ENCODE measurements around the gene SLC11A2.

GRCh38 chr12:51062631-51063397 is 36.6 kb upstream of the SLC11A2 start:
- TF ChIP-seq REST (IDR thresholded peaks at IDR 0.05; ENCODE audit: insufficient read depth in 1 of 2, low read depth in 2 of 2, low read length in 2 of 2) (no peak), TAF1 (IDR thresholded peaks at IDR 0.05; ENCODE audit: borderline replicate concordance, insufficient read depth, low read length) (no peak), POLR2AphosphoS5 (IDR thresholded peaks at IDR 0.05; ENCODE audit: low read depth, low read length) (no peak), SIN3A (IDR thresholded peaks at IDR 0.05; ENCODE audit: borderline replicate concordance, insufficient read depth, low read length) (no peak), FOXP2 (optimal IDR thresholded peaks at IDR 0.05; ENCODE audit: borderline replicate concordance, extremely low read depth, extremely low read length, insufficient read depth) (no peak)
